ENCODE results near the gene SPHK2.

The SPHK2 gene

GRCh38 chr19:48635966-48636858, 16.9 kb downstream of the SPHK2 start:
- Histone ChIP-seq H3K4me3 (IDR thresholded peaks at IDR 0.05; ENCODE audit: insufficient read depth, low read depth, low read length) (no peak overlapping the region), H3K4me2 (peak overlapping the region; percentile 99), H3K4me1 (ENCODE audit: low read depth, poor library complexity, severe bottlenecking) (peaks cover 46% of the 10 kb centered on the region), H3K79me2 (ENCODE audit: insufficient read depth, low read depth) (no peaks in the 10 kb centered on the region), H2AFZ (ENCODE audit: low read depth) (peak overlapping the region; percentile 56; the same call in 1 of the 2 replicates), H3K9ac (peak overlapping the region; percentile 49; the same call in 1 of the 2 replicates), H3K27ac (peak overlapping the region; percentile 79; the same call in 1 of the 2 replicates), H3K36me3 (ENCODE audit: insufficient read depth) (no peaks in the 10 kb centered on the region), H3K27me3 (ENCODE audit: insufficient read depth, low read depth) (no peaks in the 10 kb centered on the region; the same call in 1 of the 2 replicates), H4K20me1 (ENCODE audit: insufficient read depth) (no peaks in the 10 kb centered on the region)
- TF ChIP-seq, protein P1, sequence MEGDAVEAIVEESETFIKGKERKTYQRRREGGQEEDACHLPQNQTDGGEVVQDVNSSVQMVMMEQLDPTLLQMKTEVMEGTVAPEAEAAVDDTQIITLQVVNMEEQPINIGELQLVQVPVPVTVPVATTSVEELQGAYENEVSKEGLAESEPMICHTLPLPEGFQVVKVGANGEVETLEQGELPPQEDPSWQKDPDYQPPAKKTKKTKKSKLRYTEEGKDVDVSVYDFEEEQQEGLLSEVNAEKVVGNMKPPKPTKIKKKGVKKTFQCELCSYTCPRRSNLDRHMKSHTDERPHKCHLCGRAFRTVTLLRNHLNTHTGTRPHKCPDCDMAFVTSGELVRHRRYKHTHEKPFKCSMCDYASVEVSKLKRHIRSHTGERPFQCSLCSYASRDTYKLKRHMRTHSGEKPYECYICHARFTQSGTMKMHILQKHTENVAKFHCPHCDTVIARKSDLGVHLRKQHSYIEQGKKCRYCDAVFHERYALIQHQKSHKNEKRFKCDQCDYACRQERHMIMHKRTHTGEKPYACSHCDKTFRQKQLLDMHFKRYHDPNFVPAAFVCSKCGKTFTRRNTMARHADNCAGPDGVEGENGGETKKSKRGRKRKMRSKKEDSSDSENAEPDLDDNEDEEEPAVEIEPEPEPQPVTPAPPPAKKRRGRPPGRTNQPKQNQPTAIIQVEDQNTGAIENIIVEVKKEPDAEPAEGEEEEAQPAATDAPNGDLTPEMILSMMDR (conservative IDR thresholded peaks at IDR 0.05; ENCODE audit: low read depth, low read length): no peak

DNA sequence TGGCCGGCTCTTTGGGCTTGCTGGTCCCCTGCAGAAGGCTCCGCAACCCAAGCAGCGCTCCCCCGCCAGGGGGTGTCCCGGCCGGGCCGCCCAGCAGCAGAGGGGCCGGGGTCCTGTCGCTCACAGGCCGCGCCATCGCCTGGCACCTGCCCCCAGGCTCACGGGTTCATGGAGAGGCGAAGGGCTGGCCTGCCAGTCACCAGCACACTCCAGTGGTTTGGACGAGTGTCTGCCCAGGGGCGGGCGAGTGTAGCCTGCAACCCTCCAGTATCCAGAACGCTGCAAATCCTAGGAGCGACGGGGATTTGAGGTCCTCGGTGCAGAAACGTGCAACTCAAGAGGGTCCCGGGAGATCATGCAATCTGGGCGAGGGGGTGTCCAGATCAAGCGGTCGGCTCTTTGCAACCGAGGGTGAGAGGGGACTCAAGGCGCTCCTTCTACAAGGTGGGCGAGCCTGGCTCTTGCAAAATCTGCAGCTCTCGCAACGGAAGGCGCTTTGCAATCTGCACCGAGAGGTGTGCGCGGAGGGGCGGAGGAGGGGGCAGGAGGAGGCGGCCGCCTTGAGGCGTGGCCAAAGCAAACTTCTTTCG, 17.6 kb downstream of the SPHK2 start, which contains the start of gene DBP:
Gene DBP, minus strand, starts transcription at position 521 of the 590 bp plus-strand sequence. Its CDS starts 385 bp downstream, at position 136.
- Histone ChIP-seq H2AFZ (ENCODE audit: low read depth) (peak within 1 kb of the TSS; percentile 79; the same call in 1 of the 2 replicates), H3K4me1 (ENCODE audit: low read depth, poor library complexity, severe bottlenecking) (peaks cover 46% of the 10 kb centered on the region), H3K36me3 (ENCODE audit: insufficient read depth) (no peaks in the 10 kb centered on the region)

GRCh38 chr19:48637449-48637947, 18.2 kb downstream of the SPHK2 start:
- peaks cover 9% of the 10 kb centered on the region; the same call in 1 of the 2 replicates for H3K27me3 ChIP-seq (ENCODE audit: insufficient read depth, low read depth)
- H3K4me1 ChIP-seq (ENCODE audit: low read depth, poor library complexity, severe bottlenecking): peaks cover 41% of the 10 kb centered on the region
- H2AFZ ChIP-seq (ENCODE audit: low read depth): peak overlapping the region; percentile 61; the same call in 1 of the 2 replicates

More for the DNA sequence above, 17.6 kb downstream of the SPHK2 start, which contains the start of gene DBP:
- Histone ChIP-seq H4K20me1 (ENCODE audit: insufficient read depth) (no peaks in the 10 kb centered on the region), H3K27me3 (ENCODE audit: insufficient read depth, low read depth) (peaks cover 6% of the 10 kb centered on the region; the same call in 1 of the 2 replicates), H3K4me3 (IDR thresholded peaks at IDR 0.05; ENCODE audit: insufficient read depth, low read depth, low read length) (peak within 1 kb of the TSS; percentile 42), H3K79me2 (ENCODE audit: insufficient read depth, low read depth) (no peaks in the 10 kb centered on the region), H3K9ac (peak within 1 kb of the TSS; percentile 74), H3K4me2 (peak within 1 kb of the TSS; percentile 99), H3K27ac (peak within 1 kb of the TSS; percentile 79)
- TF ChIP-seq, protein P1 (conservative IDR thresholded peaks at IDR 0.05; ENCODE audit: low read depth, low read length): 0 out of 2 replicates have a peak, but pooled peaks have one; percentile 37

More at GRCh38 chr19:48637449-48637947, 18.2 kb downstream of the SPHK2 start:
- Histone ChIP-seq H3K4me2 (peak overlapping the region; percentile 99; the same call in 1 of the 2 replicates), H3K79me2 (ENCODE audit: insufficient read depth, low read depth) (no peaks in the 10 kb centered on the region), H3K36me3 (ENCODE audit: insufficient read depth) (no peaks in the 10 kb centered on the region), H3K4me3 (IDR thresholded peaks at IDR 0.05; ENCODE audit: insufficient read depth, low read depth, low read length) (peak overlapping the region; percentile 42), H3K27ac (peak overlapping the region; percentile 79), H3K9ac (peak overlapping the region; percentile 74), H4K20me1 (ENCODE audit: insufficient read depth) (no peaks in the 10 kb centered on the region)
- TF ChIP-seq, protein P1 (conservative IDR thresholded peaks at IDR 0.05; ENCODE audit: low read depth, low read length): no peak
